Astrocyte (in vitro differentiated cells and primary cell): ENCODE results near the gene JMJD8.

Experiments
- CTCF ChIP-seq: IDR thresholded peaks from 2 replicates; pipeline ENCODE4 v1.5.1; 2011; ENCODE audit warnings: low read depth, mild to moderate bottlenecking, inconsistent platforms, low read length, moderate library complexity; ENCODE audit not compliant: insufficient read depth
- EZH2 ChIP-seq: IDR thresholded peaks from 2 replicates; pipeline ENCODE4 v1.6.1; 2012; ENCODE audit warnings: mild to moderate bottlenecking, low read length, inconsistent platforms; ENCODE audit not compliant: insufficient read depth

DNA sequence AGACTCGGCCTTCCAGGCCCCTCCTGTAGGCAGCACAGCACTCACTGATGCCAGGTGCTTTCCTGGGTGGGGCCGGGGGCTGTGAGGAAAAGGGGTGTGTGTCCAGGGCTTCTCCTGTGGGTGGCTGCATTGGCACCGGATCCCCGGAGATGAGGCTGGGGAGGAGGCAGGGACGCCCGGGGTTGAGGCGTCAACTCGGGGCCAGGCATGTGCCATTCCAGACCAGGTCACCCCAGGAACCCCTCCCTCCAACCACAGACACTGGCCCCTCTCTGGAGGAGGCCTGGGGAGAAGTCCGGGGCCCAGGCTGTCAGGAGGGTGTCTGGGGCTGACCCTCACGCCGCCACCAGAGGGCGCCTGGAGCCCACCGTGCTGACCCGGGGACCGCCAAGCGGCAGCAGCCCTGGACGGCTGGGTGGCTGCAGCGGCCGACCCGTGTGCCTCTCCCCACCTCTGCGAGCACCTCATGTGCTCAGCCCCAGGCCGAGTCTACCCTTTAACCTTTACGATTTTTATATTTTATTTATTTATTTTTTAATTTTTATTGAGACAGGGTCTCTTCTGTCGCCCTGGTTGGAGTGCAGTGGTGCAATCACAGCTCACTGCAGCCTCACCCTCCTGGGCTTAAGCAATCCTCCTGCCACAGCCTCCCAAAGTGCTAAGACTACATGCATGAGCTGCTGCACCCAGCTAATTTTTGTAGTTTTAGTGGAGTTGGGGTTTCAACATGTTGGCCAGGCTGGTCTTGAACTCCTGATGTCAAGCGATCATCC is 27.6 kb upstream of the JMJD8 start:
- TF ChIP-seq CTCF (peak; percentile 58), EZH2 (no peak)
